HG02840 (cell line): Measurements from ENCODE around the gene ERF.
"Not testable (repeated sequence)": the region's sequence is repeated elsewhere in the genome, so short reads cannot be mapped to it uniquely, and the experiment has no call there.

Experiments
- ATAC-seq: cut with Tn5 transposase; IDR thresholded peaks from one replicate; pipeline ENCODE4 v1.9.1; 2021; ENCODE audit warnings: mild to moderate bottlenecking, moderate library complexity, moderate number of reproducible peaks; ENCODE audit not compliant: unreplicated experiment, low FRiP score

ERF gene

GRCh38 chr19:42276284-42276683 is 21.4 kb upstream of the ERF start:
- ATAC-seq = no peak

- no peak for ATAC-seq
Measured at GRCh38 chr19:42275517-42275916, 20.6 kb upstream of the ERF start.

GRCh38 chr19:42275103-42275502 is 20.2 kb upstream of the ERF start:
- ATAC-seq = no peak

GRCh38 chr19:42274065-42274682 is 19.2 kb upstream of the ERF start:
- no peak for ATAC-seq

GRCh38 chr19:42273407-42274064 is 18.6 kb upstream of the ERF start:
- ATAC-seq = no peak

- ATAC-seq = no peak
Measured at GRCh38 chr19:42272989-42273406, 18.1 kb upstream of the ERF start.

GRCh38 chr19:42272535-42272897 is 17.6 kb upstream of the ERF start:
- ATAC-seq = no peak

GRCh38 chr19:42271861-42272534 is 17.1 kb upstream of the ERF start:
- ATAC-seq = no peak

GRCh38 chr19:42271045-42271419 is 16.1 kb upstream of the ERF start:
- no peak for ATAC-seq

GRCh38 chr19:42270346-42271044 is 15.6 kb upstream of the ERF start:
- ATAC-seq = no peak

GRCh38 chr19:42269478-42270345 is 14.8 kb upstream of the ERF start:
- ATAC-seq = no peak

- peak; percentile 77 for ATAC-seq
Measured at GRCh38 chr19:42268704-42269477, 14.0 kb upstream of the ERF start, which contains the start of gene CIC. Gene CIC (plus strand): TSS chr19:42269252. CDS start chr19:42271784, 2,532 bp downstream.

GRCh38 chr19:42268142-42268703 is 13.3 kb upstream of the ERF start:
- peak; percentile 61 for ATAC-seq

- ATAC-seq = no peak
Measured at GRCh38 chr19:42267644-42268141, 12.8 kb upstream of the ERF start.

GRCh38 chr19:42266928-42267603 is 12.1 kb upstream of the ERF start:
- ATAC-seq = not testable (repeated sequence)

GRCh38 chr19:42266105-42266504 is 11.2 kb upstream of the ERF start:
- not testable (repeated sequence) for ATAC-seq

- no peak for ATAC-seq
Measured at GRCh38 chr19:42261763-42262162, 6.8 kb upstream of the ERF start.

- ATAC-seq = not testable (repeated sequence)
Measured at GRCh38 chr19:42257842-42258241, 2.9 kb upstream of the ERF start.
